HEK293T (cell line): ENCODE results near the gene TJP2.

Source experiments
- CTCF ChIA-PET: fragments of 350-600 bp; formaldehyde crosslinking; extraction: SDS; loops from one replicate; lab custom pipeline; 2021; ENCODE audit warnings: antibody characterized with exemption, inconsistent platforms; lab: Yijun Ruan, JAX
- POLR2A ChIA-PET: fragments of 350-600 bp; formaldehyde crosslinking; extraction: SDS; loops from one replicate; lab custom pipeline; 2020; ENCODE audit warnings: antibody characterized with exemption, inconsistent platforms; lab: Yijun Ruan, JAX
- DNase-seq: peaks from one replicate; pipeline ENCODE4 v3.0.0; 2012; ENCODE audit warnings: mixed read lengths; ENCODE audit errors: extremely low spot score
- ARNT ChIP-seq: fragments of 450-650 bp; IDR thresholded peaks from 2 replicates; pipeline ENCODE4 v1.6.1; 2017; ENCODE audit warnings: mild to moderate bottlenecking
- BHLHE40 ChIP-seq: fragments of 450-650 bp; IDR thresholded peaks from 2 replicates; pipeline ENCODE4 v1.6.1; 2016; ENCODE audit warnings: mild to moderate bottlenecking, moderate library complexity, borderline replicate concordance
- CTBP1 ChIP-seq: fragments of 450-650 bp; IDR thresholded peaks from 2 replicates; pipeline ENCODE4 v1.6.1; 2016; ENCODE audit warnings: borderline replicate concordance
- ELF4 ChIP-seq: fragments of 450-650 bp; IDR thresholded peaks from 2 replicates; pipeline ENCODE4 v1.6.1; 2017; ENCODE audit warnings: antibody characterized with exemption
- FOXA1 ChIP-seq: fragments of 450-650 bp; IDR thresholded peaks from 2 replicates; pipeline ENCODE4 v1.6.1; 2016; ENCODE audit warnings: mild to moderate bottlenecking
- FOXK2 ChIP-seq: fragments of 450-650 bp; IDR thresholded peaks from 2 replicates; pipeline ENCODE4 v1.6.1; 2016; ENCODE audit warnings: mild to moderate bottlenecking
- FOXM1 ChIP-seq: fragments of 450-650 bp; IDR thresholded peaks from 2 replicates; pipeline ENCODE4 v1.6.1; 2017; ENCODE audit warnings: mild to moderate bottlenecking, borderline replicate concordance
- HDGF ChIP-seq: fragments of 450-650 bp; IDR thresholded peaks from 2 replicates; pipeline ENCODE4 v1.6.1; 2017; ENCODE audit warnings: antibody characterized with exemption, borderline replicate concordance
- L3MBTL2 ChIP-seq: fragments of 450-650 bp; conservative IDR thresholded peaks from 2 replicates; pipeline ENCODE4 v1.6.1; 2016; ENCODE audit warnings: mild to moderate bottlenecking
- LEF1 ChIP-seq: fragments of 450-650 bp; IDR thresholded peaks from 2 replicates; pipeline ENCODE4 v1.6.1; 2017; ENCODE audit warnings: mild to moderate bottlenecking, borderline replicate concordance
- NFRKB ChIP-seq: fragments of 450-650 bp; IDR thresholded peaks from 2 replicates; pipeline ENCODE4 v1.6.1; 2016; ENCODE audit warnings: mild to moderate bottlenecking, moderate library complexity
- PKNOX1 ChIP-seq: fragments of 450-650 bp; IDR thresholded peaks from 2 replicates; pipeline ENCODE4 v1.6.1; 2016
- SP1 ChIP-seq: fragments of 450-650 bp; IDR thresholded peaks from 2 replicates; pipeline ENCODE4 v1.6.1; 2017
- SUZ12 ChIP-seq: fragments of 450-650 bp; IDR thresholded peaks from 2 replicates; pipeline ENCODE4 v1.6.1; 2016; ENCODE audit warnings: mild to moderate bottlenecking
- TARDBP ChIP-seq: fragments of 450-650 bp; IDR thresholded peaks from 2 replicates; pipeline ENCODE4 v1.6.1; 2016
- ZNF384 ChIP-seq: fragments of 450-650 bp; IDR thresholded peaks from 2 replicates; pipeline ENCODE4 v1.6.1; 2016

Gene TJP2

GRCh38 chr9:69253057-69253456, 79.0 kb downstream of the TJP2 start:
- POLR2A ChIA-PET, result no interaction called here
- CTCF ChIA-PET, result no interaction called here
- TF ChIP-seq FOXK2, result no peak
- TF ChIP-seq NFRKB, result no peak
- no peak for TF ChIP-seq ELF4
- TF ChIP-seq BHLHE40, result no peak
- no peak for TF ChIP-seq ZNF384
- no peak for TF ChIP-seq SP1
- no peak for TF ChIP-seq PKNOX1
- no peak for TF ChIP-seq SUZ12
- TF ChIP-seq CTBP1, result no peak
- TF ChIP-seq TARDBP, result no peak
- TF ChIP-seq HDGF, result no peak
- TF ChIP-seq L3MBTL2, result no peak
- DNase-seq, result no peak

- CTCF ChIA-PET, result no interaction called here
- DNase-seq, result no peak
- TF ChIP-seq HDGF (no peak), CTBP1 (no peak), SUZ12 (no peak), FOXA1 (no peak), SP1 (no peak), FOXK2 (no peak)
- POLR2A ChIA-PET, result no interaction called here
Observed at GRCh38 chr9:69254223-69254622, 80.1 kb downstream of the TJP2 start.

GRCh38 chr9:69255591-69255990, 81.5 kb downstream of the TJP2 start:
- TF ChIP-seq CTBP1 (no peak), ARNT (no peak), ELF4 (no peak), SP1 (no peak), SUZ12 (no peak), NFRKB (no peak), FOXK2 (no peak), L3MBTL2 (no peak), TARDBP (no peak), FOXA1 (no peak), FOXM1 (no peak)
- CTCF ChIA-PET, result no interaction called here
- POLR2A ChIA-PET, result no interaction called here
- DNase-seq, result no peak

GRCh38 chr9:69258551-69258950, 84.5 kb downstream of the TJP2 start:
- no peak for DNase-seq
- no peak for TF ChIP-seq ELF4
- no peak for TF ChIP-seq ARNT
- no peak for TF ChIP-seq ZNF384
- no peak for TF ChIP-seq CTBP1
- no peak for TF ChIP-seq BHLHE40
- no peak for TF ChIP-seq FOXA1
- ChIA-PET CTCF (no interaction called here), POLR2A (no interaction called here)

- ChIA-PET CTCF (no interaction called here), POLR2A (no interaction called here)
- no peak for TF ChIP-seq ARNT
- no peak for TF ChIP-seq FOXA1
- no peak for TF ChIP-seq ELF4
- TF ChIP-seq BHLHE40, result no peak
- TF ChIP-seq ZNF384, result no peak
- TF ChIP-seq TARDBP, result no peak
- no peak for TF ChIP-seq LEF1
- no peak for TF ChIP-seq FOXM1
- TF ChIP-seq L3MBTL2, result no peak
- no peak for TF ChIP-seq HDGF
- no peak for TF ChIP-seq NFRKB
- TF ChIP-seq FOXK2, result no peak
- no peak for TF ChIP-seq SUZ12
- no peak for TF ChIP-seq PKNOX1
- no peak for DNase-seq
Observed at GRCh38 chr9:69260161-69260560, 86.1 kb downstream of the TJP2 start.

- POLR2A ChIA-PET, result no interaction called here
- no peak for TF ChIP-seq ELF4
- TF ChIP-seq SP1, result no peak
- no peak for TF ChIP-seq HDGF
- no peak for TF ChIP-seq NFRKB
- no peak for TF ChIP-seq TARDBP
- no peak for TF ChIP-seq PKNOX1
- TF ChIP-seq FOXK2, result no peak
- TF ChIP-seq L3MBTL2, result no peak
- TF ChIP-seq SUZ12, result no peak
- TF ChIP-seq ARNT, result no peak
- TF ChIP-seq FOXA1, result no peak
- TF ChIP-seq ZNF384, result no peak
- TF ChIP-seq CTBP1, result no peak
- no peak for TF ChIP-seq BHLHE40
- no peak for TF ChIP-seq FOXM1
- TF ChIP-seq LEF1, result no peak
- no peak for DNase-seq
- CTCF ChIA-PET, result no interaction called here
Observed at GRCh38 chr9:69261636-69262035, 87.6 kb downstream of the TJP2 start.

- no peak for DNase-seq
- ChIA-PET POLR2A (no interaction called here), CTCF (no interaction called here)
- TF ChIP-seq BHLHE40, result no peak
- no peak for TF ChIP-seq FOXA1
- TF ChIP-seq NFRKB, result no peak
Observed at GRCh38 chr9:69264526-69264925, 90.4 kb downstream of the TJP2 start.
